Gastrocnemius medialis (tissue), 4 donors: Measurements from ENCODE around the gene MYH10.

Source experiments
- POLR2A ChIP-seq, 2 donors: fragments of 450-650 bp; IDR thresholded peaks; one replicate each; pipeline ENCODE4 v1.6.1; 2017; ENCODE audit warnings: antibody characterized with exemption in 2 of 2, mild to moderate bottlenecking in 2 of 2, moderate library complexity in 2 of 2
- TF ChIP-seq, protein P1 (sequence below), 5 experiments: fragments of 450-650 bp in 3 of 5; fragments of 200-600 bp in 2 of 5; sonication (generic) in 2 of 5; IDR thresholded peaks in 4 of 5; conservative IDR thresholded peaks in 1 of 5; 1 replicate in 4 of 5; 2 replicates in 1 of 5; pipeline ENCODE4 v1.5.1; 2016 to 2019; ENCODE audit warnings: antibody characterized with exemption in 5 of 5, mild to moderate bottlenecking in 3 of 5, moderate library complexity in 3 of 5

DNA sequence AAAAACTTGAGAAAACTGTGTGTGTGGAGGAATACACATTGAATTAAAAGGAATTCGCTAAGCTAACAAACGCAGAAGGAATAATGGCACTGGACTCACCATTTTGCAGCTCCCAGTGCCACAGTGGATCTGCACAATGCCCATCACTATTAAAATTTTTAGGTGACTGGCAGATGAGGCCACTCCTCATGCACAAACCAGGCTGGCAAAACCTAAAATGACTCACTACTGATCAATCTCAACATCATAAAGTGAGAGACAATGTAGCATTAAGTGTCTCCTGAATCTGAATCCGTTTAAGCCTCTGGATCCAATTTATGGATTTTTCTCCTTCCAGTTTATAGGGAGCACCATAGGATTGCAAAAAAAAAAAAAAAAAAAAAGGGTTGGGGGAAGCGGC is 20.6 kb downstream of the MYH10 start:
- TF ChIP-seq, protein P1, sequence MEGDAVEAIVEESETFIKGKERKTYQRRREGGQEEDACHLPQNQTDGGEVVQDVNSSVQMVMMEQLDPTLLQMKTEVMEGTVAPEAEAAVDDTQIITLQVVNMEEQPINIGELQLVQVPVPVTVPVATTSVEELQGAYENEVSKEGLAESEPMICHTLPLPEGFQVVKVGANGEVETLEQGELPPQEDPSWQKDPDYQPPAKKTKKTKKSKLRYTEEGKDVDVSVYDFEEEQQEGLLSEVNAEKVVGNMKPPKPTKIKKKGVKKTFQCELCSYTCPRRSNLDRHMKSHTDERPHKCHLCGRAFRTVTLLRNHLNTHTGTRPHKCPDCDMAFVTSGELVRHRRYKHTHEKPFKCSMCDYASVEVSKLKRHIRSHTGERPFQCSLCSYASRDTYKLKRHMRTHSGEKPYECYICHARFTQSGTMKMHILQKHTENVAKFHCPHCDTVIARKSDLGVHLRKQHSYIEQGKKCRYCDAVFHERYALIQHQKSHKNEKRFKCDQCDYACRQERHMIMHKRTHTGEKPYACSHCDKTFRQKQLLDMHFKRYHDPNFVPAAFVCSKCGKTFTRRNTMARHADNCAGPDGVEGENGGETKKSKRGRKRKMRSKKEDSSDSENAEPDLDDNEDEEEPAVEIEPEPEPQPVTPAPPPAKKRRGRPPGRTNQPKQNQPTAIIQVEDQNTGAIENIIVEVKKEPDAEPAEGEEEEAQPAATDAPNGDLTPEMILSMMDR (IDR thresholded peaks at IDR 0.05 in 4 of 5, conservative IDR thresholded peaks at IDR 0.05 in 1 of 5) = no peak
- no peak for TF ChIP-seq POLR2A (IDR thresholded peaks at IDR 0.05)
